GM12878 (cell line): ENCODE data around the gene UFC1. TPM values are rescaled to one million over a fixed set of nuclear protein-coding genes. Genes with fewer than 3 reads are reported as not detected.

Source experiments
- ASH2L ChIP-seq: fragments of 300-600, 200-600 bp; sonication (generic); IDR thresholded peaks from 2 replicates; pipeline ENCODE4 v1.6.1; 2017; ENCODE audit warnings: low read depth, mild to moderate bottlenecking, borderline replicate concordance
- POLR2AphosphoS2 ChIP-seq: IDR thresholded peaks from 2 replicates; pipeline ENCODE4 v1.6.1; 2011; ENCODE audit warnings: low read depth, mild to moderate bottlenecking, low read length, improper control_type of control experiment, moderate library complexity
- RAD51 ChIP-seq: fragments of 450-650 bp; IDR thresholded peaks from 2 replicates; pipeline ENCODE4 v1.6.1; 2016; ENCODE audit warnings: moderate library complexity, mild to moderate bottlenecking, inconsistent platforms
- RFX5 ChIP-seq: IDR thresholded peaks from 2 replicates; pipeline ENCODE4 v1.6.1; 2011; ENCODE audit warnings: low read depth, low read length, improper control_type of control experiment
- ZBED1 ChIP-seq: IDR thresholded peaks from 2 replicates; pipeline ENCODE4 v1.6.1; 2016; ENCODE audit warnings: borderline replicate concordance
- ZBTB11 ChIP-seq: fragments of 450-650 bp; formaldehyde crosslinking; IDR thresholded peaks from 2 replicates; pipeline ENCODE4 v1.5.0; 2022; ENCODE audit warnings: mild to moderate bottlenecking, missing genetic modification characterization
- ZNF217 ChIP-seq: fragments of 450-650 bp; IDR thresholded peaks from 2 replicates; pipeline ENCODE4 v1.6.1; 2017; ENCODE audit warnings: antibody characterized with exemption, mild to moderate bottlenecking
- polyA plus RNA-seq, 11 experiments: library from polyadenylated mRNA; depleted of rRNA in 4 of 11; unstranded in 6 of 11; stranded (reverse) in 5 of 11; fragments of >200 nt; fragmentation: Nextera tagmentation in 4 of 11; fragmentation: Illumina TruSeq in 1 of 11; extraction: Ambion mirVana in 4 of 11; extraction: Trizol in 1 of 11; gene quantifications; 1 replicate in 1 of 11; 2 replicates in 10 of 11; pipeline versions ENCODE4 v1.2.1 to v1.2.3, GENCODE V29; 2011 to 2016; ENCODE audit warnings: inconsistent platforms in 2 of 11, missing spikeins in 2 of 11, low read depth in 1 of 11
- total RNA-seq, 4 experiments: library from RNA; depleted of rRNA in 3 of 4; stranded (reverse); fragments of >200 nt in 3 of 4; fragmentation: Illumina TruSeq in 1 of 4; extraction: Trizol in 1 of 4; gene quantifications; 2 replicates each; pipeline versions ENCODE4 v1.2.1 to v1.2.3, GENCODE V29; 2013 to 2021
- TF ChIP-seq, protein P1 (sequence below): fragments of 450-650 bp; IDR thresholded peaks from 2 replicates; pipeline ENCODE4 v1.6.1; 2016; ENCODE audit warnings: mild to moderate bottlenecking, moderate library complexity, borderline replicate concordance
- TF ChIP-seq, protein P2 (sequence below): fragments of 450-650 bp; IDR thresholded peaks from 2 replicates; pipeline ENCODE4 v1.6.1; 2017; ENCODE audit warnings: mild to moderate bottlenecking, low read depth, inconsistent platforms; ENCODE audit not compliant: poor library complexity, severe bottlenecking
- TF ChIP-seq, protein P3 (sequence below): fragments of 450-650 bp; IDR thresholded peaks from 2 replicates; pipeline ENCODE4 v1.6.1; 2017; ENCODE audit warnings: antibody characterized with exemption, mild to moderate bottlenecking, moderate library complexity
- TF ChIP-seq, protein P4 (sequence below): IDR thresholded peaks from 2 replicates; pipeline ENCODE4 v1.6.1; 2011; ENCODE audit warnings: borderline replicate concordance, low read depth, mild to moderate bottlenecking, moderate library complexity, low read length; ENCODE audit not compliant: insufficient read depth, poor library complexity, severe bottlenecking

Gene UFC1
- total and polyA plus RNA-seq, 10 of the 15 experiments (the other 5 are each of a cell fraction or from before 2014, with no cell fraction given): 95.9 to 239 (median 151) TPM

DNA sequence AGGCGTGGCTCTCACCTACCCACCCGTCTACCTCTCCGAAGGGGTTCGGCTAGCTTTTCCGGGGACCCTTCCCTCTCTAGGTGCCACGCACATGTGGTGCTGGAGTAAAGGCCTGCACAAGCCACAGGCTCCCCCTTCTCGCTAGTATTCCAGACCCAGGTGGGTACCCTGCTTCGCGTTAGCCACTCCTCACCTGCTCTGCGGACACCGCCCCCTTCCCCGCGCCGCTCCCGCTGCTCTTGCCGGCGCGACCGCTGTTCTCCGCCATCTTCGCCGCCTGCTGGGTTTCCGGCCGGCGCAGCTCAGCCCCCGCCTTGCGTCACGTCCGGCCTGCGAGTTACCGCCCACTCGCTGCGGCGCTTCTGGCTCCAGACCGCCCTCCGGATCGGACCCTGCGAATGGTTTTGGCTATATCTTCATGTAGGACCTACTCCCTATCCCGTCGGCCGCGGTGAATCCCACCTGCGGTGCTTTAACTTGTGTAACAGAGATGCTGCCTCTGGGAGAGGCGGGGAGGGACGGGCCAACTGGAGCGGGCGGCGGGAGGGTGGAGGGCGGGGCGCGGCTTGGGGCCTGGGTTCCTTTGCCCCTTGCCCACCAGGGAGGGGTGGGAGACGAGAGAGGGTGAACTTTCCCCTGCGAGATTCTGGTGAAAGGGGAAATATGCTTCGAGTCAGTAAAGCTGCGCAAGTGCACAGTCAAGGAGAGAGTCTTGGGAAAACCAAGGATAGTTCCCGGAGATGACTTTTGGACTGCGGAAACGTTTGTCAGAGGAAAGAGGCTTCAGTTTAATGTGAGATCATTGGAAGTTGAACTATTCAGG, 35.8 kb upstream of the UFC1 start, which contains the start of the genes NIT1 and PFDN2 (continued):
- TF ChIP-seq ASH2L: no peak
- TF ChIP-seq, protein P1, sequence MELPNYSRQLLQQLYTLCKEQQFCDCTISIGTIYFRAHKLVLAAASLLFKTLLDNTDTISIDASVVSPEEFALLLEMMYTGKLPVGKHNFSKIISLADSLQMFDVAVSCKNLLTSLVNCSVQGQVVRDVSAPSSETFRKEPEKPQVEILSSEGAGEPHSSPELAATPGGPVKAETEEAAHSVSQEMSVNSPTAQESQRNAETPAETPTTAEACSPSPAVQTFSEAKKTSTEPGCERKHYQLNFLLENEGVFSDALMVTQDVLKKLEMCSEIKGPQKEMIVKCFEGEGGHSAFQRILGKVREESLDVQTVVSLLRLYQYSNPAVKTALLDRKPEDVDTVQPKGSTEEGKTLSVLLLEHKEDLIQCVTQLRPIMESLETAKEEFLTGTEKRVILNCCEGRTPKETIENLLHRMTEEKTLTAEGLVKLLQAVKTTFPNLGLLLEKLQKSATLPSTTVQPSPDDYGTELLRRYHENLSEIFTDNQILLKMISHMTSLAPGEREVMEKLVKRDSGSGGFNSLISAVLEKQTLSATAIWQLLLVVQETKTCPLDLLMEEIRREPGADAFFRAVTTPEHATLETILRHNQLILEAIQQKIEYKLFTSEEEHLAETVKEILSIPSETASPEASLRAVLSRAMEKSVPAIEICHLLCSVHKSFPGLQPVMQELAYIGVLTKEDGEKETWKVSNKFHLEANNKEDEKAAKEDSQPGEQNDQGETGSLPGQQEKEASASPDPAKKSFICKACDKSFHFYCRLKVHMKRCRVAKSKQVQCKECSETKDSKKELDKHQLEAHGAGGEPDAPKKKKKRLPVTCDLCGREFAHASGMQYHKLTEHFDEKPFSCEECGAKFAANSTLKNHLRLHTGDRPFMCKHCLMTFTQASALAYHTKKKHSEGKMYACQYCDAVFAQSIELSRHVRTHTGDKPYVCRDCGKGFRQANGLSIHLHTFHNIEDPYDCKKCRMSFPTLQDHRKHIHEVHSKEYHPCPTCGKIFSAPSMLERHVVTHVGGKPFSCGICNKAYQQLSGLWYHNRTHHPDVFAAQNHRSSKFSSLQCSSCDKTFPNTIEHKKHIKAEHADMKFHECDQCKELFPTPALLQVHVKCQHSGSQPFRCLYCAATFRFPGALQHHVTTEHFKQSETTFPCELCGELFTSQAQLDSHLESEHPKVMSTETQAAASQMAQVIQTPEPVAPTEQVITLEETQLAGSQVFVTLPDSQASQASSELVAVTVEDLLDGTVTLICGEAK: peak; percentile 86
- peak; percentile 34; the same call in 1 of the 2 replicates for TF ChIP-seq ZBED1
- TF ChIP-seq, protein P2, sequence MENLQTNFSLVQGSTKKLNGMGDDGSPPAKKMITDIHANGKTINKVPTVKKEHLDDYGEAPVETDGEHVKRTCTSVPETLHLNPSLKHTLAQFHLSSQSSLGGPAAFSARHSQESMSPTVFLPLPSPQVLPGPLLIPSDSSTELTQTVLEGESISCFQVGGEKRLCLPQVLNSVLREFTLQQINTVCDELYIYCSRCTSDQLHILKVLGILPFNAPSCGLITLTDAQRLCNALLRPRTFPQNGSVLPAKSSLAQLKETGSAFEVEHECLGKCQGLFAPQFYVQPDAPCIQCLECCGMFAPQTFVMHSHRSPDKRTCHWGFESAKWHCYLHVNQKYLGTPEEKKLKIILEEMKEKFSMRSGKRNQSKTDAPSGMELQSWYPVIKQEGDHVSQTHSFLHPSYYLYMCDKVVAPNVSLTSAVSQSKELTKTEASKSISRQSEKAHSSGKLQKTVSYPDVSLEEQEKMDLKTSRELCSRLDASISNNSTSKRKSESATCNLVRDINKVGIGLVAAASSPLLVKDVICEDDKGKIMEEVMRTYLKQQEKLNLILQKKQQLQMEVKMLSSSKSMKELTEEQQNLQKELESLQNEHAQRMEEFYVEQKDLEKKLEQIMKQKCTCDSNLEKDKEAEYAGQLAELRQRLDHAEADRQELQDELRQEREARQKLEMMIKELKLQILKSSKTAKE: no peak
- peak; percentile 31; the same call in 1 of the 2 replicates for TF ChIP-seq RFX5
- no peak for TF ChIP-seq ZNF217
- no peak for TF ChIP-seq ZBTB11 (CRISPR knock-in tag)
- peak; percentile 79; the same call in 1 of the 2 replicates for TF ChIP-seq POLR2AphosphoS2
- TF ChIP-seq, protein P3, sequence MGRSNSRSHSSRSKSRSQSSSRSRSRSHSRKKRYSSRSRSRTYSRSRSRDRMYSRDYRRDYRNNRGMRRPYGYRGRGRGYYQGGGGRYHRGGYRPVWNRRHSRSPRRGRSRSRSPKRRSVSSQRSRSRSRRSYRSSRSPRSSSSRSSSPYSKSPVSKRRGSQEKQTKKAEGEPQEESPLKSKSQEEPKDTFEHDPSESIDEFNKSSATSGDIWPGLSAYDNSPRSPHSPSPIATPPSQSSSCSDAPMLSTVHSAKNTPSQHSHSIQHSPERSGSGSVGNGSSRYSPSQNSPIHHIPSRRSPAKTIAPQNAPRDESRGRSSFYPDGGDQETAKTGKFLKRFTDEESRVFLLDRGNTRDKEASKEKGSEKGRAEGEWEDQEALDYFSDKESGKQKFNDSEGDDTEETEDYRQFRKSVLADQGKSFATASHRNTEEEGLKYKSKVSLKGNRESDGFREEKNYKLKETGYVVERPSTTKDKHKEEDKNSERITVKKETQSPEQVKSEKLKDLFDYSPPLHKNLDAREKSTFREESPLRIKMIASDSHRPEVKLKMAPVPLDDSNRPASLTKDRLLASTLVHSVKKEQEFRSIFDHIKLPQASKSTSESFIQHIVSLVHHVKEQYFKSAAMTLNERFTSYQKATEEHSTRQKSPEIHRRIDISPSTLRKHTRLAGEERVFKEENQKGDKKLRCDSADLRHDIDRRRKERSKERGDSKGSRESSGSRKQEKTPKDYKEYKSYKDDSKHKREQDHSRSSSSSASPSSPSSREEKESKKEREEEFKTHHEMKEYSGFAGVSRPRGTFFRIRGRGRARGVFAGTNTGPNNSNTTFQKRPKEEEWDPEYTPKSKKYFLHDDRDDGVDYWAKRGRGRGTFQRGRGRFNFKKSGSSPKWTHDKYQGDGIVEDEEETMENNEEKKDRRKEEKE: no peak
- TF ChIP-seq, protein P4, sequence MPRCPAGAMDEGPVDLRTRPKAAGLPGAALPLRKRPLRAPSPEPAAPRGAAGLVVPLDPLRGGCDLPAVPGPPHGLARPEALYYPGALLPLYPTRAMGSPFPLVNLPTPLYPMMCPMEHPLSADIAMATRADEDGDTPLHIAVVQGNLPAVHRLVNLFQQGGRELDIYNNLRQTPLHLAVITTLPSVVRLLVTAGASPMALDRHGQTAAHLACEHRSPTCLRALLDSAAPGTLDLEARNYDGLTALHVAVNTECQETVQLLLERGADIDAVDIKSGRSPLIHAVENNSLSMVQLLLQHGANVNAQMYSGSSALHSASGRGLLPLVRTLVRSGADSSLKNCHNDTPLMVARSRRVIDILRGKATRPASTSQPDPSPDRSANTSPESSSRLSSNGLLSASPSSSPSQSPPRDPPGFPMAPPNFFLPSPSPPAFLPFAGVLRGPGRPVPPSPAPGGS: no peak
- TF ChIP-seq RAD51: no peak
